Bronchial epithelial cell (primary cell): ENCODE data around the gene ST13. TPM values are rescaled to one million over a fixed set of nuclear protein-coding genes. Genes with fewer than 3 reads are reported as not detected.
A peak's percentile ranks its signal among the peaks of the same experiment; 100 is the strongest.
"Not testable (repeated sequence)": the region's sequence is repeated elsewhere in the genome, so short reads cannot be mapped to it uniquely, and the experiment has no call there.

ENCODE experiments used
- DNase-seq: peaks from one replicate; pipeline ENCODE4 v3.0.0-alpha.2; 2010; ENCODE audit warnings: low read depth
- FAIRE-seq: peaks from 2 replicates; lab custom pipeline; 2011; peaks lifted over from hg19 to GRCh38; lab: Jason Lieb, UNC
- H3K27me3 ChIP-seq: 2 replicates; pipeline ENCODE4 v1.5.1; 2011; ENCODE audit warnings: low read length; ENCODE audit not compliant: control insufficient read depth, insufficient read depth
- H3K36me3 ChIP-seq: 2 replicates; pipeline ENCODE4 v1.5.1; 2011; ENCODE audit warnings: low read length; ENCODE audit not compliant: control insufficient read depth, insufficient read depth
- H3K4me3 ChIP-seq: 2 replicates; pipeline ENCODE4 v1.5.1; 2011; ENCODE audit warnings: mild to moderate bottlenecking, low read depth, low read length, control low read depth
- total RNA-seq: library from RNA; depleted of rRNA; stranded (reverse); fragments of >200 nt; gene quantifications from 2 replicates; pipeline ENCODE4 v1.2.1, GENCODE V29; 2014
- TF ChIP-seq, protein P1 (sequence below): IDR thresholded peaks from 2 replicates; pipeline ENCODE4 v1.5.1; 2011; ENCODE audit warnings: mild to moderate bottlenecking, moderate library complexity, low read length, control low read depth, inconsistent platforms; ENCODE audit not compliant: insufficient read depth, severe bottlenecking

The ST13 gene
- total RNA-seq, 1 donor from 2014 or later: 194 TPM

DNA sequence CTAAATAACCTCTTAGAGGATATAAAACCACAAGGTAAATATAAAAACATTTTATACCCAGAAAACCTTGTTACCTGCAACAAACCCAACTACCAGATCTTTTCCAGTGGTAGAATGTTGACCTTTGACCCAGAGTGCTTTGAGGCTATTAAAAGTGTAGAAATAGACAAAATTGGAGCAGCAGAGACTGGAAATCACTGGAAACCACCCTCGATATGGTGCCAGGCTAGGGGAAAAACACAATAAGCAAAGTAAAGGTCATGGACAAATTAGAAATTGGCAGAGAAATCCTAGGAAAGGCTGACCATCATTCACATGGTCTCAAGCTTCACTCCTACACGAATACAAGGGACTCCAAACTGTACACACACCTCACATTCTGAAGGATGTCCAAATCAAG, 64.0 kb downstream of the ST13 start:
- Histone ChIP-seq H3K36me3 (peaks cover 2% of the 10 kb centered on the region), H3K27me3 (no peaks in the 10 kb centered on the region), H3K4me3 (no peak overlapping the region)
- TF ChIP-seq, protein P1, sequence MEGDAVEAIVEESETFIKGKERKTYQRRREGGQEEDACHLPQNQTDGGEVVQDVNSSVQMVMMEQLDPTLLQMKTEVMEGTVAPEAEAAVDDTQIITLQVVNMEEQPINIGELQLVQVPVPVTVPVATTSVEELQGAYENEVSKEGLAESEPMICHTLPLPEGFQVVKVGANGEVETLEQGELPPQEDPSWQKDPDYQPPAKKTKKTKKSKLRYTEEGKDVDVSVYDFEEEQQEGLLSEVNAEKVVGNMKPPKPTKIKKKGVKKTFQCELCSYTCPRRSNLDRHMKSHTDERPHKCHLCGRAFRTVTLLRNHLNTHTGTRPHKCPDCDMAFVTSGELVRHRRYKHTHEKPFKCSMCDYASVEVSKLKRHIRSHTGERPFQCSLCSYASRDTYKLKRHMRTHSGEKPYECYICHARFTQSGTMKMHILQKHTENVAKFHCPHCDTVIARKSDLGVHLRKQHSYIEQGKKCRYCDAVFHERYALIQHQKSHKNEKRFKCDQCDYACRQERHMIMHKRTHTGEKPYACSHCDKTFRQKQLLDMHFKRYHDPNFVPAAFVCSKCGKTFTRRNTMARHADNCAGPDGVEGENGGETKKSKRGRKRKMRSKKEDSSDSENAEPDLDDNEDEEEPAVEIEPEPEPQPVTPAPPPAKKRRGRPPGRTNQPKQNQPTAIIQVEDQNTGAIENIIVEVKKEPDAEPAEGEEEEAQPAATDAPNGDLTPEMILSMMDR: no peak
- no peak for DNase-seq
- no peak for FAIRE-seq

GRCh38 chr22:40791241-40791640, 65.2 kb downstream of the ST13 start:
- Histone ChIP-seq H3K27me3 (no peaks in the 10 kb centered on the region), H3K4me3 (no peak overlapping the region), H3K36me3 (peaks cover 2% of the 10 kb centered on the region)
- TF ChIP-seq, protein P1: no peak
- DNase-seq (no peak), FAIRE-seq (no peak)

DNA sequence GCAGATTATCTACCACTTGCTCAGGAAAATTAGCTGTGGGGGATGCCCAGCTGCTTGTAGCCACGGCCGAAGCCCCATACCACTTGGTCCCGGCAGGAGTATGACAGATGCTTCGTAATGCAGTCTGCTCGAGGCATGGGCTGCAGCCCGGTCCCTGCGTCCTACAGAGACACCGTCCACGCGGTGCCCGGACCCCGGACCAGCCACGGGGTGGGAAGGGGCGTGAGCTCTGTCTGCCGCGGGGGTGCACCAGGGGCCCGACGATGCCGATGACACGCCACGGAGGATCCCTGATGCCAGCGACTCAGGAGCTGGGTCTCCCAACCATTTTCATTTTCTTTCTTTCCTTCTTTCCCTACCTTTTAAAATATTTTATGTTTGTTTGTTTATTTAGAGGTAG, 67.3 kb downstream of the ST13 start:
- Histone ChIP-seq H3K27me3 (no peaks in the 10 kb centered on the region), H3K4me3 (no peak overlapping the region), H3K36me3 (peaks cover 2% of the 10 kb centered on the region)
- DNase-seq (no peak), FAIRE-seq (no peak)
- TF ChIP-seq, protein P1: no peak

DNA sequence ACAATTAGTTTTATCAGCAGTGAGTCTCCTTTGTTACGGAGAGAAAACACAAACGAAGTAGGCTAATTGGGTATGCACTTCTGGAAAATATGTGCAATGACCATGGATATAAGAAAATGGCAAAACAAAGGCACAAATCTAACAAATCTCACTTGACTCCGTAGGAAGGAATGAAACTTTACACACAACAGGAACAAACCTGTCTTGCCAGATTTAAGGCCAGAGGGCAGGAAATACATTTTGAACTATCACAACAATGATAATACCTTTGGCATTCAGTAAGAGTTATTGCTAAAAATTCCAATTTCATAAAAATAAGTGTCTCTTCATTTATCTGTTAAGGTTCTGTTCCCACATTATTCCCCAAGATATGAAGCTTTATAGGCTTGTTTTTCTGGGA, 73.9 kb downstream of the ST13 start:
- no peak overlapping the region for H3K4me3 ChIP-seq
- H3K27me3 ChIP-seq: no peaks in the 10 kb centered on the region
- TF ChIP-seq, protein P1: no peak
- H3K36me3 ChIP-seq: no peaks in the 10 kb centered on the region
- DNase-seq: peak; percentile 82
- FAIRE-seq: no peak

DNA sequence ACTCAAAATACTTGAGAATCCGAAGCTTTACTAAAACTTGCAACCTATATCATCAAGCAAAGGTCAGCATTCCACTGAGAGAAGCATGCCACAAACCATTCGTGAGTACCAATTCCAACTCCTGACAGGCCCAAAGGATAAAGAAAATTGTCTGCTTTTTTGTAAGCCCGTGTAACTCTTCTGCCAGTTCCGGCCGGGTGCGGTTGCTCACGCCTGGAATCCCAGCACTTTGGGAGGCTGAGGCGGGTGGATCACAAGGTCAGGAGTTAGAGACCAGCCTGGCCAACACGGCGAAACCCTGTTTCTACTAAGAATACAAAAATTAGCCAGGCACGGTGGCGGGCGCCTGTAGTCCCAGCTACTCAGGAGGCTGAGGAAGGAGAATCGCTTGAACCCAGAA, 74.7 kb downstream of the ST13 start:
- H3K27me3 ChIP-seq, DNase-seq, H3K4me3 ChIP-seq, FAIRE-seq, H3K36me3 ChIP-seq: not testable (repeated sequence)

Other genes with a start within 250 kb of the ST13 start
- gene MRTFA, start 219.9 kb downstream of the ST13 start, total RNA-seq: 23.9 and 25.3 TPM in 2 replicates
- gene MCHR1, start 177.2 kb downstream of the ST13 start, total RNA-seq: not detected in 2 replicates
- 19.6 and 27.4 TPM in 2 replicates for gene SLC25A17, start 37.3 kb downstream of the ST13 start, total RNA-seq
- gene XPNPEP3, start 509 bp upstream of the ST13 start, total RNA-seq: 5.5 and 5.6 TPM in 2 replicates
- gene DNAJB7, start 5.5 kb upstream of the ST13 start, total RNA-seq: not detected in 2 replicates
- 35.8 and 45.7 TPM in 2 replicates for gene RBX1, start 94.7 kb upstream of the ST13 start, total RNA-seq
- 24.0 and 30.5 TPM in 2 replicates for gene EP300, start 236.0 kb upstream of the ST13 start, total RNA-seq